RKO (cell line): Measurements from ENCODE around the gene CFAP58.

Experiments used
- DNase-seq: peaks from one replicate; pipeline ENCODE4 v3.0.0-alpha.2; 2016; ENCODE audit warnings: low spot score

The CFAP58 gene

GRCh38 chr10:104336821-104337467 is 16.7 kb upstream of the CFAP58 start:
- DNase-seq: no peak

- peak; percentile 45 for DNase-seq
These were observed 16.1 kb upstream of the CFAP58 start for GRCh38 chr10:104337521-104337984.

GRCh38 chr10:104337985-104338735 is 15.5 kb upstream of the CFAP58 start, which contains the start of gene ITPRIP:
ITPRIP (minus strand) TSS chr10:104338465; CDS start chr10:104316051, 22,414 bp downstream.
- peak; percentile 95 for DNase-seq

- peak; percentile 63 for DNase-seq
These were observed 14.0 kb upstream of the CFAP58 start for GRCh38 chr10:104339469-104340110.

GRCh38 chr10:104340111-104340526 is 13.5 kb upstream of the CFAP58 start:
- no peak for DNase-seq

GRCh38 chr10:104340641-104341040 is 13.0 kb upstream of the CFAP58 start:
- DNase-seq: no peak

GRCh38 chr10:104342941-104343411 is 10.7 kb upstream of the CFAP58 start:
- no peak for DNase-seq

GRCh38 chr10:104344219-104344618 is 9.4 kb upstream of the CFAP58 start:
- DNase-seq: no peak

GRCh38 chr10:104345515-104345914 is 8.1 kb upstream of the CFAP58 start:
- no peak for DNase-seq

- DNase-seq: no peak
These were observed 7.7 kb upstream of the CFAP58 start for GRCh38 chr10:104345941-104346340.

GRCh38 chr10:104347295-104348045 is 6.2 kb upstream of the CFAP58 start:
- DNase-seq: no peak

GRCh38 chr10:104348601-104349000 is 5.0 kb upstream of the CFAP58 start:
- DNase-seq: no peak

- DNase-seq: no peak
These were observed 4.0 kb upstream of the CFAP58 start for GRCh38 chr10:104349623-104350126.

- peak; percentile 80 for DNase-seq
These were observed 3.5 kb upstream of the CFAP58 start for GRCh38 chr10:104350127-104350635.

- DNase-seq: peak; percentile 43
These were observed 2.5 kb upstream of the CFAP58 start for GRCh38 chr10:104351061-104351702.

- no peak for DNase-seq
These were observed 1.7 kb upstream of the CFAP58 start for GRCh38 chr10:104351919-104352318.

GRCh38 chr10:104359811-104360210 is 6.2 kb downstream of the CFAP58 start:
- DNase-seq: no peak

GRCh38 chr10:104367904-104368303 is 14.3 kb downstream of the CFAP58 start:
- DNase-seq: no peak

- no peak for DNase-seq
These were observed 14.7 kb downstream of the CFAP58 start for GRCh38 chr10:104368381-104368780.

- no peak for DNase-seq
These were observed 18.1 kb downstream of the CFAP58 start for GRCh38 chr10:104371753-104372152.

GRCh38 chr10:104374591-104374990 is 21.0 kb downstream of the CFAP58 start:
- DNase-seq: no peak
